Tibial artery (tissue), 4 donors: ENCODE data around the gene ZNF91.
"Not testable (repeated sequence)": the region's sequence is repeated elsewhere in the genome, so short reads cannot be mapped to it uniquely, and the experiment has no call there.

Experiments used
- DNase-seq, 2 donors: peaks; one replicate each; pipeline ENCODE4 v3.0.0-alpha.2; 2019
- H3K27ac ChIP-seq, 2 donors: fragments of 200-600 bp; sonication (generic) in 1 of 2; 1 replicate in 1 of 2; 2 replicates in 1 of 2; pipeline ENCODE4 v1.5.1; 2018 to 2019; ENCODE audit warnings: mild to moderate bottlenecking in 1 of 2
- H3K27me3 ChIP-seq, 2 donors: fragments of 200-600 bp; sonication (generic) in 1 of 2; one replicate each; pipeline versions ENCODE4 v1.5.1 to v1.6.0; 2016 to 2019
- H3K36me3 ChIP-seq, 3 donors: fragments of 200-600 bp; sonication (generic) in 2 of 3; one replicate each; pipeline ENCODE4 v1.5.1; 2016 to 2019; ENCODE audit warnings: mild to moderate bottlenecking in 2 of 3
- H3K4me1 ChIP-seq, 4 donors: fragments of 200-600 bp; sonication (generic) in 2 of 4; 1 replicate in 3 of 4; 2 replicates in 1 of 4; pipeline ENCODE4 v1.5.1; 2016 to 2019
- H3K4me3 ChIP-seq, 2 donors: fragments of 200-600 bp; sonication (generic) in 1 of 2; 1 replicate in 1 of 2; 2 replicates in 1 of 2; pipeline ENCODE4 v1.5.1; 2018 to 2019; ENCODE audit warnings: mild to moderate bottlenecking in 2 of 2
- H3K9me3 ChIP-seq, 3 donors: fragments of 200-600 bp; sonication (generic) in 1 of 3; one replicate each; pipeline ENCODE4 v1.5.1; 2016 to 2019
- CTCF ChIP-seq, 2 experiments: fragments of 200-600 bp in 1 of 2; fragments of 450-650 bp in 1 of 2; IDR thresholded peaks; one replicate each; pipeline ENCODE4 v1.5.1; 2017 to 2019; ENCODE audit warnings: antibody characterized with exemption in 2 of 2, mild to moderate bottlenecking in 1 of 2, moderate library complexity in 1 of 2
- intact Hi-C: fragments of 100-400 bp; cut with DNase I; formaldehyde crosslinking; loops from one replicate; pipeline ENCODE4 v1.15.0; 2023; ENCODE audit warnings: low total_unique reads

ZNF91 gene

GRCh38 chr19:23346696-23347095 lies 48.6 kb downstream of the ZNF91 start:
- Histone ChIP-seq H3K27ac (no peak overlapping the region), H3K27me3 (no peaks in the 10 kb centered on the region), H3K9me3 (peaks cover 26 to 100% (median 67%) of the 10 kb centered on the region in 3 donors), H3K4me3 (no peak overlapping the region), H3K4me1 (no peaks in the 10 kb centered on the region), H3K36me3 (peaks cover 60 to 83% (median 74%) of the 10 kb centered on the region in 3 donors)
- intact Hi-C loops, result no loop called here
- DNase-seq, result no peak
- TF ChIP-seq CTCF (IDR thresholded peaks at IDR 0.05), result no peak

GRCh38 chr19:23345838-23346237 lies 49.4 kb downstream of the ZNF91 start:
- H3K9me3 ChIP-seq, result peaks cover 23 to 99% (median 65%) of the 10 kb centered on the region in 3 donors
- H3K4me3 ChIP-seq, result no peak overlapping the region
- no peak for DNase-seq
- H3K4me1 ChIP-seq, result no peaks in the 10 kb centered on the region
- peaks cover 52 to 80% (median 65%) of the 10 kb centered on the region in 3 donors for H3K36me3 ChIP-seq
- TF ChIP-seq CTCF (IDR thresholded peaks at IDR 0.05), result no peak
- no peaks in the 10 kb centered on the region for H3K27me3 ChIP-seq
- intact Hi-C loops, result no loop called here
- H3K27ac ChIP-seq, result no peak overlapping the region

GRCh38 chr19:23343434-23344010 lies 51.7 kb downstream of the ZNF91 start:
- no peaks in the 10 kb centered on the region for H3K4me1 ChIP-seq
- TF ChIP-seq CTCF (IDR thresholded peaks at IDR 0.05), result no peak
- H3K9me3 ChIP-seq, result peaks cover 10 to 95% (median 56%) of the 10 kb centered on the region in 3 donors
- H3K4me3 ChIP-seq, result no peak overlapping the region
- intact Hi-C loops, result no loop called here
- no peak for DNase-seq
- no peaks in the 10 kb centered on the region for H3K27me3 ChIP-seq
- no peak overlapping the region for H3K27ac ChIP-seq
- peaks cover 42 to 69% (median 57%) of the 10 kb centered on the region in 3 donors for H3K36me3 ChIP-seq

GRCh38 chr19:23328211-23328610 lies 67.1 kb downstream of the ZNF91 start:
- Histone ChIP-seq H3K27me3 (no peaks in the 10 kb centered on the region), H3K4me1 (no peaks in the 10 kb centered on the region), H3K36me3 (peaks cover 15 to 48% (median 46%) of the 10 kb centered on the region in 3 donors), H3K9me3 (peaks cover 2 to 74% (median 6%) of the 10 kb centered on the region in 3 donors), H3K27ac (no peak overlapping the region), H3K4me3 (no peak overlapping the region)
- intact Hi-C loops, result loop anchor here (10.0 kb wide), 1 partner anchor 227 kb away; no protein-coding TSS in a partner anchor
- no peak for DNase-seq
- TF ChIP-seq CTCF (IDR thresholded peaks at IDR 0.05), result no peak

GRCh38 chr19:23321953-23322549 lies 73.2 kb downstream of the ZNF91 start:
- Histone ChIP-seq H3K27me3 (no peaks in the 10 kb centered on the region), H3K27ac (no peak overlapping the region), H3K36me3 (peaks cover 4 to 8% (median 7%) of the 10 kb centered on the region in 3 donors), H3K9me3 (peaks cover 0 to 28% (median 0%) of the 10 kb centered on the region in 3 donors), H3K4me3 (no peak overlapping the region), H3K4me1 (no peaks in the 10 kb centered on the region)
- no peak for DNase-seq
- no peak for TF ChIP-seq CTCF (IDR thresholded peaks at IDR 0.05)
- intact Hi-C loops, result loop anchor here (10.0 kb wide), 1 partner anchor 233 kb away; no protein-coding TSS in a partner anchor

GRCh38 chr19:23321403-23321802 lies 73.9 kb downstream of the ZNF91 start:
- not testable (repeated sequence) for H3K4me3 ChIP-seq, H3K27ac ChIP-seq, H3K4me1 ChIP-seq, DNase-seq, H3K36me3 ChIP-seq, H3K27me3 ChIP-seq
- H3K9me3 ChIP-seq, result peaks cover 0 to 22% (median 0%) of the 10 kb centered on the region in 3 donors
- intact Hi-C loops, result loop anchor here (10.0 kb wide), 1 partner anchor 233 kb away; no protein-coding TSS in a partner anchor

- H3K4me3 ChIP-seq, H3K36me3 ChIP-seq, H3K9me3 ChIP-seq, DNase-seq, intact Hi-C loops, H3K4me1 ChIP-seq, H3K27me3 ChIP-seq, H3K27ac ChIP-seq: not testable (repeated sequence)
Observed at GRCh38 chr19:23319571-23319970, 75.7 kb downstream of the ZNF91 start.

GRCh38 chr19:23318941-23319340 lies 76.3 kb downstream of the ZNF91 start:
- H3K9me3 ChIP-seq, H3K27ac ChIP-seq, H3K4me1 ChIP-seq, H3K36me3 ChIP-seq, H3K27me3 ChIP-seq, H3K4me3 ChIP-seq, DNase-seq, intact Hi-C loops: not testable (repeated sequence)
